HepG2 (cell line): Measurements from ENCODE around the gene NUAK1.

Experiments
- ATF2 ChIP-seq: sonication (generic); formaldehyde crosslinking; IDR thresholded peaks from 2 replicates; pipeline ENCODE4 v1.4.0; 2020; ENCODE audit warnings: missing genetic modification reagents
- CTCF ChIP-seq: sonication (generic); formaldehyde crosslinking; IDR thresholded peaks from 2 replicates; pipeline ENCODE4 v1.5.0; 2020; ENCODE audit warnings: mild to moderate bottlenecking, missing genetic modification reagents, moderate library complexity
- DR1 ChIP-seq: sonication (generic); formaldehyde crosslinking; IDR thresholded peaks from 2 replicates; pipeline ENCODE4 v1.8.0; 2021; ENCODE audit warnings: mild to moderate bottlenecking, missing genetic modification reagents, inconsistent platforms
- EP300 ChIP-seq, 3 experiments: sonication (generic) in 1 of 3; formaldehyde crosslinking in 1 of 3; IDR thresholded peaks; 2 replicates each; pipeline versions ENCODE4 v1.5.1 to v1.6.1; 2011 to 2020; ENCODE audit warnings: low read depth in 2 of 3, low read length in 2 of 3, borderline replicate concordance in 1 of 3, improper control_type of control experiment in 1 of 3, mild to moderate bottlenecking in 1 of 3, missing genetic modification reagents in 1 of 3, moderate library complexity in 1 of 3
- KLF12 ChIP-seq: sonication (generic); formaldehyde crosslinking; IDR thresholded peaks from 2 replicates; pipeline ENCODE4 v1.4.0; 2020; ENCODE audit warnings: missing genetic modification reagents, borderline replicate concordance
- YY1 ChIP-seq: IDR thresholded peaks from 2 replicates; pipeline ENCODE4 v1.6.1; 2011; ENCODE audit warnings: low read length, low read depth, moderate library complexity, mild to moderate bottlenecking; ENCODE audit not compliant: insufficient read depth, insufficient replicate concordance
- ZNF160 ChIP-seq: sonication (generic); formaldehyde crosslinking; IDR thresholded peaks from 2 replicates; pipeline ENCODE4 v1.8.0; 2022; ENCODE audit warnings: mild to moderate bottlenecking, inconsistent platforms, missing genetic modification reagents

- TF ChIP-seq ZNF160 (CRISPR knock-in tag) = no peak
- no peak for TF ChIP-seq EP300 (IDR thresholded peaks at IDR 0.05; ENCODE audit: low read depth in 2 of 2, low read length in 2 of 2)
- TF ChIP-seq EP300 (CRISPR knock-in tag; IDR thresholded peaks at IDR 0.05; ENCODE audit: borderline replicate concordance) = no peak
- no peak for TF ChIP-seq YY1
- TF ChIP-seq KLF12 = no peak
- TF ChIP-seq DR1 (CRISPR knock-in tag) = no peak
- no peak for TF ChIP-seq CTCF
- TF ChIP-seq ATF2 (CRISPR knock-in tag) = no peak
Observed at GRCh38 chr12:106135075-106135474, 3.7 kb downstream of the NUAK1 start.
